HAP-1 (cell line): ENCODE results near the gene EIF4B.

ENCODE experiments used
- DNase-seq, 2 experiments: peaks; one replicate each; pipeline ENCODE4 v3.0.0-alpha.2; 2016 to 2020; ENCODE audit warnings: low spot score in 2 of 2
- H3K27me3 ChIP-seq: fragments of 250-450 bp; sonication (Bioruptor Pico); 2 replicates; pipeline ENCODE4 v1.5.1; 2020; ENCODE audit warnings: low read depth, mild to moderate bottlenecking, moderate library complexity
- H3K36me3 ChIP-seq: fragments of 250-450 bp; sonication (Bioruptor Pico); replicated peaks from 2 replicates; pipeline ENCODE4 v1.5.1; 2020; ENCODE audit warnings: mild to moderate bottlenecking
- H3K4me1 ChIP-seq: fragments of 250-450 bp; sonication (Bioruptor Pico); 2 replicates; pipeline ENCODE4 v1.5.1; 2020; ENCODE audit warnings: mild to moderate bottlenecking
- H3K4me3 ChIP-seq: fragments of 250-450 bp; sonication (Bioruptor Pico); 2 replicates; pipeline ENCODE4 v1.5.1; 2020; ENCODE audit warnings: mild to moderate bottlenecking, moderate library complexity
- H3K9me3 ChIP-seq: fragments of 250-450 bp; sonication (Bioruptor Pico); 2 replicates; pipeline ENCODE4 v1.5.1; 2020; ENCODE audit warnings: mild to moderate bottlenecking, moderate library complexity
- in situ Hi-C: fragments of 300-500 bp; cut with MboI; formaldehyde crosslinking; loops from 3 replicates; pipeline ENCODE4 v1.14.3; 2020; ENCODE audit warnings: low sequenced_read_pairs, inconsistent platforms, mixed read lengths

EIF4B gene

GRCh38 chr12:53069621-53070410 is 63.6 kb downstream of the EIF4B start:
- no peaks in the 10 kb centered on the region for H3K9me3 ChIP-seq
- no peak for DNase-seq
- no peak overlapping the region for H3K4me3 ChIP-seq
- no peaks in the 10 kb centered on the region for H3K27me3 ChIP-seq
- in situ Hi-C loops, result loop anchor here (10.0 kb wide), 1 partner anchor 215 kb away; no protein-coding TSS in a partner anchor
- H3K4me1 ChIP-seq, result no peaks in the 10 kb centered on the region
- H3K36me3 ChIP-seq, result peaks cover 11% of the 10 kb centered on the region; the same call in 1 of the 2 replicates

- H3K4me3 ChIP-seq, result no peak overlapping the region
- no peaks in the 10 kb centered on the region for H3K9me3 ChIP-seq
- H3K27me3 ChIP-seq, result no peaks in the 10 kb centered on the region
- H3K36me3 ChIP-seq, result peaks cover 6% of the 10 kb centered on the region; the same call in 1 of the 2 replicates
- no peaks in the 10 kb centered on the region for H3K4me1 ChIP-seq
- in situ Hi-C loops, result no loop called here
- no peak for DNase-seq
These were observed 64.7 kb downstream of the EIF4B start for GRCh38 chr12:53070877-53071492.

GRCh38 chr12:53071591-53072551 is 65.6 kb downstream of the EIF4B start:
- peaks cover 6% of the 10 kb centered on the region; the same call in 1 of the 2 replicates for H3K36me3 ChIP-seq
- no peaks in the 10 kb centered on the region for H3K4me1 ChIP-seq
- H3K27me3 ChIP-seq, result no peaks in the 10 kb centered on the region
- H3K4me3 ChIP-seq, result no peak overlapping the region
- in situ Hi-C loops, result no loop called here
- no peaks in the 10 kb centered on the region for H3K9me3 ChIP-seq
- no peak for DNase-seq

- Histone ChIP-seq H3K4me3 (no peak overlapping the region), H3K36me3 (peaks cover 6% of the 10 kb centered on the region; the same call in 1 of the 2 replicates), H3K4me1 (no peaks in the 10 kb centered on the region), H3K9me3 (no peaks in the 10 kb centered on the region), H3K27me3 (no peaks in the 10 kb centered on the region)
- DNase-seq, result no peak
- in situ Hi-C loops, result no loop called here
These were observed 67.6 kb downstream of the EIF4B start for GRCh38 chr12:53073881-53074280.

GRCh38 chr12:53074283-53074998 is 68.2 kb downstream of the EIF4B start:
- no peak overlapping the region for H3K4me3 ChIP-seq
- H3K27me3 ChIP-seq, result no peaks in the 10 kb centered on the region
- peaks cover 6% of the 10 kb centered on the region; the same call in 1 of the 2 replicates for H3K36me3 ChIP-seq
- in situ Hi-C loops, result no loop called here
- no peaks in the 10 kb centered on the region for H3K4me1 ChIP-seq
- no peak for DNase-seq
- H3K9me3 ChIP-seq, result no peaks in the 10 kb centered on the region

- Histone ChIP-seq H3K9me3 (no peaks in the 10 kb centered on the region), H3K27me3 (no peaks in the 10 kb centered on the region), H3K4me3 (no peak overlapping the region), H3K36me3 (peaks cover 6% of the 10 kb centered on the region; the same call in 1 of the 2 replicates), H3K4me1 (peaks cover 5% of the 10 kb centered on the region)
- in situ Hi-C loops, result no loop called here
- no peak for DNase-seq
These were observed 68.7 kb downstream of the EIF4B start for GRCh38 chr12:53074999-53075370.

- H3K27me3 ChIP-seq, result no peaks in the 10 kb centered on the region
- in situ Hi-C loops, result no loop called here
- H3K9me3 ChIP-seq, result no peaks in the 10 kb centered on the region
- peaks cover 6% of the 10 kb centered on the region; the same call in 1 of the 2 replicates for H3K36me3 ChIP-seq
- H3K4me3 ChIP-seq, result no peak overlapping the region
- DNase-seq, result no peak
- peaks cover 5% of the 10 kb centered on the region for H3K4me1 ChIP-seq
These were observed 70.2 kb downstream of the EIF4B start for GRCh38 chr12:53076461-53076860.

- Histone ChIP-seq H3K9me3 (no peaks in the 10 kb centered on the region), H3K4me1 (peaks cover 5% of the 10 kb centered on the region), H3K36me3 (peaks cover 6% of the 10 kb centered on the region; the same call in 1 of the 2 replicates), H3K27me3 (no peaks in the 10 kb centered on the region), H3K4me3 (no peak overlapping the region)
- in situ Hi-C loops, result no loop called here
- DNase-seq, result no peak
These were observed 70.8 kb downstream of the EIF4B start for GRCh38 chr12:53077030-53077429.

GRCh38 chr12:53078425-53079225 is 72.4 kb downstream of the EIF4B start:
- in situ Hi-C loops, result no loop called here
- Histone ChIP-seq H3K4me3 (peak overlapping the region; percentile 46), H3K27me3 (no peaks in the 10 kb centered on the region), H3K4me1 (peaks cover 5% of the 10 kb centered on the region), H3K36me3 (peaks cover 6% of the 10 kb centered on the region; the same call in 1 of the 2 replicates), H3K9me3 (no peaks in the 10 kb centered on the region)
- no peak for DNase-seq

GRCh38 chr12:53079226-53080117 is 73.2 kb downstream of the EIF4B start, which contains the start of gene SPRYD3:
TSS of gene SPRYD3 (minus strand) at chr12:53079390. CDS start at chr12:53079333, 57 bp downstream.
- Histone ChIP-seq H3K36me3 (peaks cover under 1% of the 10 kb centered on the region; the same call in 1 of the 2 replicates), H3K4me1 (peaks cover 5% of the 10 kb centered on the region), H3K9me3 (no peaks in the 10 kb centered on the region), H3K27me3 (no peaks in the 10 kb centered on the region), H3K4me3 (peak within 1 kb of the TSS; percentile 46)
- in situ Hi-C loops, result no loop called here
- DNase-seq, result peak; percentile 95 to 97

GRCh38 chr12:53082637-53083175 is 76.5 kb downstream of the EIF4B start:
- Histone ChIP-seq H3K9me3 (no peaks in the 10 kb centered on the region), H3K4me3 (no peak overlapping the region), H3K27me3 (no peaks in the 10 kb centered on the region; the same call in 1 of the 2 replicates), H3K36me3 (no peaks in the 10 kb centered on the region), H3K4me1 (peaks cover 5% of the 10 kb centered on the region)
- no peak for DNase-seq
- in situ Hi-C loops, result no loop called here
